HCT116 (cell line): ENCODE data around the gene RBMS1. TPM values are rescaled to one million over a fixed set of nuclear protein-coding genes. Genes with fewer than 3 reads are reported as not detected.

ENCODE experiments used
- ATAC-seq: fragments of 200-7000 bp; cut with Tn5 transposase; 2 replicates; pipeline ENCODE4 v1.9.1; 2020; ENCODE audit warnings: mild to moderate bottlenecking, moderate library complexity
- BruUV-seq: library from RNA; stranded (reverse); fragments of 400-500 nt; replicated peaks from 2 replicates; lab custom pipeline; 2021; lab: Mats Ljungman, UMichigan
- CTCF ChIA-PET: fragments of 300-600 bp; sonication (Branson Sonifier 250); formaldehyde crosslinking; loops from one replicate; lab custom pipeline; 2021; ENCODE audit warnings: antibody characterized with exemption; lab: Charles Lee
- POLR2A ChIA-PET: fragments of 300-600, 350-600 bp; sonication (Branson Sonifier 250); formaldehyde crosslinking; loops from one replicate; lab custom pipeline; 2021; ENCODE audit warnings: antibody characterized with exemption; lab: Charles Lee
- RAD21 ChIA-PET, 2 experiments: fragments of 300-600 bp; sonication (Branson Sonifier 250); formaldehyde crosslinking; loops; one replicate each; lab custom pipeline; 2023; ENCODE audit warnings: low total read pairs in 2 of 2; ENCODE audit not compliant: uncharacterized antibody in 2 of 2, unreplicated experiment in 2 of 2, low non-redundant PET in 1 of 2; lab: Charles Lee
- DNase-seq: peaks from one replicate; pipeline ENCODE4 v3.0.0-alpha.2; 2010; ENCODE audit warnings: low read depth, low spot score
- H2AFZ ChIP-seq: fragments of 200-600 bp; shearing (Covaris generic), sonication (generic); 2 replicates; pipeline ENCODE4 v1.6.1; 2017; ENCODE audit warnings: low read depth, mixed run types, mixed read lengths, antibody characterized with exemption, low read length; ENCODE audit not compliant: poor library complexity, severe bottlenecking
- H3K27ac ChIP-seq: 2 replicates; pipeline ENCODE4 v1.5.1; 2012; ENCODE audit warnings: low read depth, low read length
- H3K27me3 ChIP-seq: fragments of 200-600 bp; sonication (generic); 2 replicates; pipeline ENCODE4 v1.6.1; 2016; ENCODE audit warnings: mixed run types, low read length, mixed read lengths; ENCODE audit not compliant: insufficient read depth
- H3K36me3 ChIP-seq, 2 experiments: fragments of 200-500 bp in 1 of 2; fragments of 200-600 bp in 1 of 2; sonication (Bioruptor generic) in 1 of 2; sonication (generic) in 1 of 2; 2 replicates each; pipeline versions ENCODE4 v1.5.1 to v1.6.1; 2014 to 2016; ENCODE audit warnings: low read length in 2 of 2, inconsistent platforms in 1 of 2, mixed read lengths in 1 of 2, mixed run types in 1 of 2; ENCODE audit not compliant: insufficient read depth in 2 of 2, control insufficient read depth in 1 of 2
- H3K4me1 ChIP-seq, 2 experiments: fragments of 200-600 bp in 1 of 2; sonication (generic) in 1 of 2; 2 replicates each; pipeline versions ENCODE4 v1.5.1 to v1.6.1; 2012 to 2017; ENCODE audit warnings: low read length in 2 of 2, inconsistent platforms in 1 of 2, mild to moderate bottlenecking in 1 of 2, mixed read lengths in 1 of 2, mixed run types in 1 of 2, moderate library complexity in 1 of 2; ENCODE audit not compliant: insufficient read depth in 2 of 2, control insufficient read depth in 1 of 2
- H3K4me2 ChIP-seq: fragments of 200-600 bp; sonication (generic); 2 replicates; pipeline ENCODE4 v1.6.1; 2017; ENCODE audit warnings: mixed run types, low read length, mixed read lengths
- H3K4me3 ChIP-seq, 2 experiments: fragments of 200-600 bp in 1 of 2; sonication (generic) in 1 of 2; replicated peaks in 1 of 2; 2 replicates each; pipeline ENCODE4 v1.5.1; 2011 to 2016; ENCODE audit warnings: low read length in 2 of 2, control low read depth in 1 of 2, low read depth in 1 of 2, mild to moderate bottlenecking in 1 of 2, mixed read lengths in 1 of 2, mixed run types in 1 of 2
- H3K79me2 ChIP-seq: fragments of 200-600 bp; sonication (generic); 2 replicates; pipeline ENCODE4 v1.6.1; 2017; ENCODE audit warnings: mild to moderate bottlenecking, mixed run types, low read length, moderate library complexity, mixed read lengths; ENCODE audit not compliant: insufficient read depth
- H3K9ac ChIP-seq: fragments of 200-600 bp; sonication (generic); 2 replicates; pipeline ENCODE4 v1.6.1; 2016; ENCODE audit warnings: low read length, mixed read lengths
- H3K9me2 ChIP-seq: fragments of 200-600 bp; sonication (generic), shearing (Covaris generic); 2 replicates; pipeline ENCODE4 v1.6.1; 2017; ENCODE audit warnings: mixed run types, mild to moderate bottlenecking, moderate library complexity; ENCODE audit not compliant: insufficient read depth
- H3K9me3 ChIP-seq, 2 experiments: fragments of 200-500 bp in 1 of 2; fragments of 200-600 bp in 1 of 2; sonication (Bioruptor generic) in 1 of 2; sonication (generic) in 1 of 2; 2 replicates each; pipeline ENCODE4 v1.6.1; 2014 to 2017; ENCODE audit warnings: low read length in 2 of 2, mixed read lengths in 2 of 2, inconsistent platforms in 1 of 2, low read depth in 1 of 2, mild to moderate bottlenecking in 1 of 2, mixed run types in 1 of 2, moderate library complexity in 1 of 2; ENCODE audit not compliant: control insufficient read depth in 1 of 2, insufficient read depth in 1 of 2
- H4K20me1 ChIP-seq: fragments of 200-600 bp; sonication (generic), shearing (Covaris generic); 2 replicates; pipeline ENCODE4 v1.6.1; 2017; ENCODE audit warnings: mixed run types, mild to moderate bottlenecking, moderate library complexity; ENCODE audit not compliant: insufficient read depth
- CBX3 ChIP-seq: IDR thresholded peaks from 2 replicates; pipeline ENCODE4 v1.6.1; 2012; ENCODE audit warnings: low read depth
- CEBPB ChIP-seq: IDR thresholded peaks from 2 replicates; pipeline ENCODE4 v1.6.1; 2012; ENCODE audit warnings: low read depth
- ELF1 ChIP-seq: IDR thresholded peaks from 2 replicates; pipeline ENCODE4 v1.6.1; 2012; ENCODE audit warnings: low read depth, borderline replicate concordance
- EZH2 ChIP-seq: fragments of 200-600 bp; sonication (generic); IDR thresholded peaks from 2 replicates; pipeline ENCODE4 v1.6.1; 2017; ENCODE audit warnings: antibody characterized with exemption, mixed run types
- EZH2phosphoT487 ChIP-seq: fragments of 200-600 bp; IDR thresholded peaks from 2 replicates; pipeline ENCODE4 v1.6.1; 2018; ENCODE audit warnings: antibody characterized with exemption, borderline replicate concordance
- FOSL1 ChIP-seq: IDR thresholded peaks from 2 replicates; pipeline ENCODE4 v1.6.1; 2012; ENCODE audit warnings: low read depth
- JUND ChIP-seq: IDR thresholded peaks from 2 replicates; pipeline ENCODE4 v1.6.1; 2012
- POLR2AphosphoS5 ChIP-seq: IDR thresholded peaks from 2 replicates; pipeline ENCODE4 v1.6.1; 2011; ENCODE audit warnings: mild to moderate bottlenecking, low read depth, low read length, moderate library complexity
- REST ChIP-seq: IDR thresholded peaks from 2 replicates; pipeline ENCODE4 v1.6.1; 2012; ENCODE audit warnings: low read depth
- SIN3A ChIP-seq: IDR thresholded peaks from 2 replicates; pipeline ENCODE4 v1.6.1; 2012; ENCODE audit warnings: low read depth
- SRF ChIP-seq: IDR thresholded peaks from 2 replicates; pipeline ENCODE4 v1.6.1; 2012; ENCODE audit warnings: low read depth
- ZNF274 ChIP-seq: fragments of 200-500 bp; sonication (Bioruptor generic); IDR thresholded peaks from 2 replicates; pipeline ENCODE4 v1.6.1; 2014; ENCODE audit warnings: mild to moderate bottlenecking, low read depth, low read length, inconsistent platforms
- intact Hi-C: fragments of 100-400 bp; cut with micrococcal nuclease; formaldehyde crosslinking; loops from 2 replicates; pipeline ENCODE4 v1.10.0; 2022
- total RNA-seq: library from RNA; stranded (reverse); gene quantifications from one replicate; pipeline ENCODE4 v1.2.1, GENCODE V29; 2021; ENCODE audit not compliant: unreplicated experiment

RBMS1 gene
- total RNA-seq, 1 experiment from 2014 or later, result 17.6 TPM

- no peaks in the 10 kb centered on the region for H3K4me1 ChIP-seq
- H3K36me3 ChIP-seq, result no peaks in the 10 kb centered on the region
- CTCF ChIA-PET, result no interaction called here
- POLR2A ChIA-PET, result no interaction called here
- intact Hi-C loops, result no loop called here
- no peaks in the 10 kb centered on the region for H4K20me1 ChIP-seq
- H3K9me3 ChIP-seq, result no peaks in the 10 kb centered on the region
- no peak overlapping the region for H3K27ac ChIP-seq
- RAD21 ChIA-PET, result no interaction called here
- ATAC-seq (no peak), DNase-seq (no peak)
- TF ChIP-seq ELF1, result no peak
- TF ChIP-seq EZH2phosphoT487, result no peak
- no peak for TF ChIP-seq FOSL1
- TF ChIP-seq EZH2, result no peak
- TF ChIP-seq REST, result no peak
- no peak for TF ChIP-seq ZNF274
- TF ChIP-seq SRF, result no peak
- TF ChIP-seq CBX3, result no peak
- no peak for TF ChIP-seq SIN3A
- TF ChIP-seq CEBPB, result no peak
- TF ChIP-seq JUND, result no peak
- no peak for TF ChIP-seq POLR2AphosphoS5
- H2AFZ ChIP-seq, result no peak overlapping the region
- no peak overlapping the region for H3K4me3 ChIP-seq
- H3K9me2 ChIP-seq, result no peaks in the 10 kb centered on the region
- BruUV-seq, result no TSS peak
- H3K9ac ChIP-seq, result no peak overlapping the region
- no peak overlapping the region for H3K4me2 ChIP-seq
- no peaks in the 10 kb centered on the region for H3K79me2 ChIP-seq
- no peaks in the 10 kb centered on the region for H3K27me3 ChIP-seq
Measured at GRCh38 chr2:160256507-160256906, 237.1 kb downstream of the RBMS1 start.
